Cortex of kidney (tissue), 1 donor: ENCODE data around the gene TBC1D4.
"Not testable (repeated sequence)": the region's sequence is repeated elsewhere in the genome, so short reads cannot be mapped to it uniquely, and the experiment has no call there.

ENCODE experiments used
- DNase-seq: peaks from one replicate; lab custom pipeline; 2025; lab: John Stamatoyannopoulos, UW

TBC1D4 gene

DNA sequence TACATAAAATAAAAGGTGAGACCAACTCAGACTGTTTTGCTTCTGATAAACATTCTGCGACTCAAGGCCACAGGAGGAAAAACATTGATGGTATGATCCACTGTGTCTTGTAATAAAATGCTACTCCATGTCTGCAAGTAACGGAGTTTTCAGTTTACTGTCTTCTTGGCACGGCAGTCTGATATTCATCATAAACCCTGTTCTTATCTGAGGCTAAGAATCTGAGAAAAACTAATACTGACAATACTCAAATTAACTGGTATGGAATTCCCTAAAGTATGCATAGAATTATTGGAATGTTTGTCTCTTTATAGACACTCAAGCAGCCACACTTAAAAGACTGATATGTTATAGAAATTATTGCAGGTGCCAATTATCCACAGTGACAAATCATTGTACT is 125.5 kb downstream of the TBC1D4 start:
- no peak for DNase-seq

DNA sequence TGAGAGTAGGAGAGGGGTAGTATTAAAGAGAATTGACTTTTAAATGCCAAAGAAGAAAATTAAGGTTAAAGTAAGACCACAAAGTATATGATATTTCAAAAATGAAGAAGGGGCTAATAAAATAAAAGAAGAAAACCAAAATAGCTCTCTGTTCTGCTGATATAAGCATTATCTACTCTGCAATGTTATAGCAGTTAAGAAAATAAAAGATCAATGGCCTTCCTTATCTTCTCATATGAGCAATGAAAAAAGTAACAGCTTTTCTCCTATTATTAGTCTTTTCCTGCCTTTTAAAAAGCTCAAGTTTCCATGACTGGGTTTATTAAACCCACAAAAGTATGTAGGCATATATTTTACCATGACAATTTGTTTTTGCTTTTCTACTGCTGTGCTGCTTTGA is 126.4 kb downstream of the TBC1D4 start:
- no peak for DNase-seq

DNA sequence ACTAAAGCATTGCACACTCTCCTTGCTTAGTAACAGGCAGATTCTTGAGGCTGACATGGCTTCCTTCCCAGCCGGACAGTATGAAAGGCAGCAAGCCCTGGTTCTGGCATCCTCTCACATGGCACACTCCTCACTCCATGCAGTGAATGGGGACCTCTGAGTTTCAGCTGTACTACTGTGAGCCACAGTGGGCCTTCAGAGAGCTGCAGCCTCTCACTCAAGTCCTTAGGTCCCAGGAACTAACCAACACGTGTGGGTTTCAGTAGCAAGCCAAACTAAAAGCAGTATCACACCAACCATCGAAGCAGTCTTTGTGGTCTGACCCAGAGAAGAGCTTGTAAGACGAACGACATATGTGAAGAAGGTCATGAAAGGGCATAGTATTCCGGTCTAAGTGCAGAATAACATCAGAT is 128.2 kb downstream of the TBC1D4 start:
- DNase-seq, result no peak

- no peak for DNase-seq
Observed at GRCh38 chr13:75352641-75353327, 129.2 kb downstream of the TBC1D4 start.

DNA sequence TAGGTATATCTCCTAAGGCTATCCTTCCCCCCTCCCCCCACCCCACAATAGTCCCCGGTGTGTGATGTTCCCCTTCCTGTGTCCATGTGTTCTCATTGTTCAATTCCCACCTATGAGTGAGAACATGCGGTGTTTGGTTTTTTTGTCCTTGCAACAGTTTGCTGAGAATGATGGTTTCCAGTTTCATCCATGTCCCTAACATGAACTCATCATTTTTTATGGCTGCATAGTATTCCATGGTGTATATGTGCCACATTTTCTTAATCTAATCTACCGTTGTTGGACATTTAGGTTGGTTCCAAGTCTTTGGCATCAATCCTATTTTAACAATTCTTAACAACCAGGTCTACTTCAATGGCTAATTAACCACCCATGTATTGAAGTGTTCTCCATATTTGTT is 130.4 kb downstream of the TBC1D4 start:
- not testable (repeated sequence) for DNase-seq

GRCh38 chr13:75347925-75348324 is 134.0 kb downstream of the TBC1D4 start:
- no peak for DNase-seq

DNA sequence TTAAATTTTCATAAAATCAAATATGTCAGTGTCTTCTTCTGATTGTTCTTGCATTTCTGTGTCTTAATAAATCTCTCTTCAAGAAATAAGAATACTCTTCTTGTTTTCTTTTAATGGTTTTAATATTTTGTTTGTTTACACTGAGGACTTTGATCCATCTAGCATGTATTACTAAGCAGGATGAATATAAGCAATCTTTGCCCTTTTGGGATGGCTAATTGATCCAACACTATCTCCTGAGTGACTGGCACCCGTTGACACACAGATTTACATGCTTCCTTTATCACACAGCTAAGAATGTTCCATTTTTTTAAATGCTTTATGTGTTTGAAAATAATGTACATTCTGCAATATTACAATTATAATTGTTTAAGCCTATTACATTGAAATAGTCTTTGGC is 134.5 kb downstream of the TBC1D4 start:
- DNase-seq, result no peak

DNA sequence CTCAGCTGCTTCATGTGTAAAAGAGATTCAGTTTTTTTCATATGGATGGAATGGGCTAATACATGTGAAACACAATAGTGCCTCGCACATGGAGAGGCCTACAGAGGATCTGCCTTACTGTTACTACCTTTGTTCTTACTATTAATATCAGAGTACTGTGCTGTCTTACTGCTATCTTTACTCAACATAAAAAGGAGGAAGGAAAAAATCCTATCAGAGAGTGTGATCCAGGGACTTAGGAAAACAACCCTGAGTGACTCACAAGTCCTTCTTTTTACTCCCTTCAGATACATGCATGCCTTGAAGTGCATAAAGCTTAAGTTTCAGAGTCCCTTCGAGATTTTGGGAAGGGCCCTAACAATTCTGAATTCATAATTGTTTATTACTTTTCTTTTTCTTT is 136.8 kb downstream of the TBC1D4 start:
- DNase-seq, result no peak

- DNase-seq, result no peak
Observed at GRCh38 chr13:75341028-75341427, 140.9 kb downstream of the TBC1D4 start.

- DNase-seq, result no peak
Observed at GRCh38 chr13:75339635-75340374, 142.2 kb downstream of the TBC1D4 start.

- DNase-seq, result no peak
Observed at GRCh38 chr13:75334634-75335447, 147.1 kb downstream of the TBC1D4 start.

- DNase-seq, result no peak
Observed at GRCh38 chr13:75333103-75333502, 148.9 kb downstream of the TBC1D4 start.

DNA sequence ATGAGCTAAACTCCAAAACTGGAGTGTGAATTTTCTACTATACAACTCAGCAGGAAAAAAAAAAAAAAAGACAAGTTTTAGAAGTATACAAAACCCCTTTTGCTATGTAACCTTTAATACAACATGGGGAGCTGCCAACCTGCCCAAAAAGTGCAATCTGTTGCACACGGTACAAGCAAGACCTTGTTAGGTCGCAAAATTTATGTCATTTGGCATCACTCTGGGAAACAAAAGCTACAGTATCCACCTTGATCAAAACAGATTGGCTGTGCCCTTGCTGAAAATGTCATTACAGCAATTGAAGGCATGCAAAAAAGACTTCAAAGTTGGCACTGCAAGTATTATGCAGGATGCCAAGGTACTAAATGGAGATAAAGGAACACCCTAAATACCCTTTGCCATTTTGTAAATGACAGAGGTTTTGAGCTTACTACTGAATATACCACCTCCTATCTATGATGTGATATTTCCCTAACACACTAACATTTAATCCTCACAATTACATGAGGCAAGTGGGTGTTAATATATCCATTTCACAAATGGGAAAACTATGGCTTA is 150.1 kb downstream of the TBC1D4 start:
- no peak for DNase-seq

DNA sequence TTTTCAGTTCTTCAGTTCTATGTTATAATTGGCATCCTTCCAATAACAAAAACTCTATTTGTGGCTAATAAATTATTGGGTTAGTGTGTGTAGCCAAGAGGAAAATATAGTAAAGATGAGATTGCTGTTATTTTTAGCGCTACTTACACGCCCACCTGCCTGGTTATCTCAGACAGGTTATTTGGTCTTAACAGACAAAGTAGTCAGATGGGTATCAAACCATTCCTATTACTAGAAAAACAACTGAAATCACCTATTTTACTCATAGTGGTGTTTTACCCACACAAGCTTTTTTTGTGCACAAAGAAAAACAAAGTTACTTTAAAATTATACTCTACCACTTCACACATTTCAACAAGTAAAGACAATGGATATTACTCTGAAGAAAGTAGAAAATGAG is 151.2 kb downstream of the TBC1D4 start:
- no peak for DNase-seq

DNA sequence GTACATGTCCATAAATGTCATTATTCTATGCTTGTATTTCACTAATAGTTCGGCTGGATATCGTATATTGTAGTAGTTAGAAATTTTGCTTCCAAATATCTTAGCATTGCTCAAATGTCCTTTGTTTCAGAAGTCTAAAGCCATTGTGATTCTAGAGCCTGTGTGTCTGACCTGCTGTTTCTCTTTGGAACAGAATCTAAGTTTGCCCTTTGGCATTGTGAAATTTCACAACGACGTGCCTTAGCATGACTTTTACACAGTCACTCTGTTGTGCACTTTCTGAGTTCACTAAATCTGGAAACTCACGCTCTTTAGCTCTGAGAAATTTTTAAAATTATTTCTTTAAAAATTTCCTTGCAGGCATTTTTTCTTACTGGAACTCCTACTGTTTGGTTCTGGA is 152.2 kb downstream of the TBC1D4 start:
- no peak for DNase-seq

- DNase-seq, result no peak
Observed at GRCh38 chr13:75329097-75329496, 152.9 kb downstream of the TBC1D4 start.

GRCh38 chr13:75327135-75327510 is 154.8 kb downstream of the TBC1D4 start:
- DNase-seq, result no peak

GRCh38 chr13:75326173-75327134 is 155.5 kb downstream of the TBC1D4 start:
- DNase-seq, result no peak

DNA sequence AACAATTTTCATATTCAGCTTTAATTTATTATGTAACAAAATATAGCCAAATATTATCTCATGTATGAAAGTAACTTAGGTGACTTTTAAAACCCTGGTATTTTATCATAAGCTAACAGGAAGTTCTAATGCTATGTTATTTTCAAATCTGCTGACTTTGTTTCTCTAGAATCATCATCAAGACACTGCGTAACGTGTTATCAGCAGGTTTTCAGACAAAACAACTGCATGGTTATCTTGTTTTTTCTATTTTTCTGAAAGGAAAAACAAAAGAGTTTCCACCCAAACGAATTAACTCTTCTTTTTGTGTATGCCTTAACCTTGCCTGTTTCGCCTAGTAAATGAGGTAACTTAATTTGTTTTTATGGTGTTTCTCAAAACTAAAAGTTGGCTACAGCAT is 156.3 kb downstream of the TBC1D4 start:
- DNase-seq, result no peak

DNA sequence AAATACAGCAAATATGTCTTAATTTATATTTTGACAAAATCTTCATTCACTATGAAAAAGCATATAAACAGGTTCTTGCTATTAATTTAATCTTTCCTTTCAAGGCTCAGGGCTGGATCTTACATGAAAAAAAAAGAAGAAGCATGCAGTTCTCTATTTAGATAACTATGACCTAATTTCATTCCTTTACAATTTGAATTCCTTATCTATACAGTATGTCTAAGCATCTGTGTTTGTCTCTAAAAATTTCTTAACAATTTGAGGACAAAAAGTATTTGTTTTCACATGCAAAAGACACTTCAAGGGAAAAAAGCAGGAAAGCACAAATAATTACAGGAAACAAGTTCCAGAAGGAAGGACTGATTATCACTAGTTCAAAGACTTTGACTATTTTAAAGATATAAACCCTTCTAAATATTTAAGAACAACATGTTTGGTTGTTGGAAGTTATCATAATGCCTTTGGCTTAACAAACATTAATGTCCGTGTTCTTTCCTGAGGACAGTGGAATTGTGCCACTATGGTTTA is 157.5 kb downstream of the TBC1D4 start:
- no peak for DNase-seq

DNA sequence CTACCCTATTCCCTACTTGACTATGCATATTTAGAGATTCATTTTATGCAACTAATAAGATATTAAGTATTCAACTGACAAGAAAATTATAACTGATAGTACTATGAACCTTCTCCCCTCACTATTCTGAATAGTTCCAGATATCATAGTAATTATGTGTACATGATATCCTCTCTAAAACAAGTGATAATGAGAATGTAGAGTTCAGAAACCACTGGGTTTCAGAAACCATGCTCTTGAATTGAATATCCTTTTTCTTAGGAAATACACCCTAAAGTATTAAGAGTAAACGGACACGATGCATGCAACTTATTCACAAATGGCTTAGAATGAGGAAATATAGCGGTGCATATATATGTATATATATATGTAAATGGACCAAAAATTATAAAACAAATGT is 160.9 kb downstream of the TBC1D4 start:
- DNase-seq, result no peak
